Fibroblast of mammary gland (primary cell): ENCODE results near the gene ZNF736.
"Not testable (repeated sequence)": the region's sequence is repeated elsewhere in the genome, so short reads cannot be mapped to it uniquely, and the experiment has no call there.

Source experiments
- DNase-seq: peaks from one replicate; pipeline ENCODE4 v3.0.0-alpha.2; 2010; ENCODE audit warnings: low read depth
- H3K4me3 ChIP-seq: 2 replicates; pipeline ENCODE4 v1.5.1; 2011; ENCODE audit warnings: low read depth, mild to moderate bottlenecking, low read length, moderate library complexity; ENCODE audit not compliant: control insufficient read depth
- CTCF ChIP-seq: conservative IDR thresholded peaks from 2 replicates; pipeline ENCODE4 v1.5.1; 2011; ENCODE audit warnings: low read depth, low read length, inconsistent platforms; ENCODE audit not compliant: control insufficient read depth, insufficient read depth

ZNF736 gene

GRCh38 chr7:64313740-64314491 lies at the start of gene ZNF736:
ZNF736 (plus strand) TSS chr7:64313961; CDS start chr7:64314151, 190 bp downstream.
- TF ChIP-seq CTCF: no peak
- peak; percentile 95 for DNase-seq
- H3K4me3 ChIP-seq: peak within 1 kb of the TSS; percentile 95

- no peak for TF ChIP-seq CTCF
- DNase-seq: no peak
- no peak overlapping the region for H3K4me3 ChIP-seq
Observed at GRCh38 chr7:64266341-64266919, 47.3 kb upstream of the ZNF736 start.

GRCh38 chr7:64277630-64278029 lies 36.1 kb upstream of the ZNF736 start:
- no peak for DNase-seq
- TF ChIP-seq CTCF: no peak
- no peak overlapping the region for H3K4me3 ChIP-seq

- no peak for DNase-seq
- no peak for TF ChIP-seq CTCF
- no peak overlapping the region for H3K4me3 ChIP-seq
Observed at GRCh38 chr7:64294701-64295420, 18.9 kb upstream of the ZNF736 start.

GRCh38 chr7:64297418-64297817 lies 16.3 kb upstream of the ZNF736 start:
- not testable (repeated sequence) for H3K4me3 ChIP-seq, DNase-seq

GRCh38 chr7:64300641-64301405 lies 12.9 kb upstream of the ZNF736 start:
- H3K4me3 ChIP-seq: no peak overlapping the region
- no peak for DNase-seq
- no peak for TF ChIP-seq CTCF
